HCT116 (cell line): ENCODE measurements around the gene AUTS2. TPM values are rescaled to one million over a fixed set of nuclear protein-coding genes. Genes with fewer than 3 reads are reported as not detected.
"Not testable (repeated sequence)": the region's sequence is repeated elsewhere in the genome, so short reads cannot be mapped to it uniquely, and the experiment has no call there.

Experiments
- ATAC-seq: fragments of 200-7000 bp; cut with Tn5 transposase; 2 replicates; pipeline ENCODE4 v1.9.1; 2020; ENCODE audit warnings: mild to moderate bottlenecking, moderate library complexity
- BruUV-seq: library from RNA; stranded (reverse); fragments of 400-500 nt; replicated peaks from 2 replicates; lab custom pipeline; 2021; lab: Mats Ljungman, UMichigan
- CTCF ChIA-PET: fragments of 300-600 bp; sonication (Branson Sonifier 250); formaldehyde crosslinking; loops from one replicate; lab custom pipeline; 2021; ENCODE audit warnings: antibody characterized with exemption; lab: Charles Lee
- POLR2A ChIA-PET: fragments of 300-600, 350-600 bp; sonication (Branson Sonifier 250); formaldehyde crosslinking; loops from one replicate; lab custom pipeline; 2021; ENCODE audit warnings: antibody characterized with exemption; lab: Charles Lee
- RAD21 ChIA-PET, 2 experiments: fragments of 300-600 bp; sonication (Branson Sonifier 250); formaldehyde crosslinking; loops; one replicate each; lab custom pipeline; 2023; ENCODE audit warnings: low total read pairs in 2 of 2; ENCODE audit not compliant: uncharacterized antibody in 2 of 2, unreplicated experiment in 2 of 2, low non-redundant PET in 1 of 2; lab: Charles Lee
- DNase-seq: peaks from one replicate; pipeline ENCODE4 v3.0.0-alpha.2; 2010; ENCODE audit warnings: low read depth, low spot score
- H2AFZ ChIP-seq: fragments of 200-600 bp; shearing (Covaris generic), sonication (generic); 2 replicates; pipeline ENCODE4 v1.6.1; 2017; ENCODE audit warnings: low read depth, mixed run types, mixed read lengths, antibody characterized with exemption, low read length; ENCODE audit not compliant: poor library complexity, severe bottlenecking
- H3K27ac ChIP-seq: 2 replicates; pipeline ENCODE4 v1.5.1; 2012; ENCODE audit warnings: low read depth, low read length
- H3K27me3 ChIP-seq: fragments of 200-600 bp; sonication (generic); 2 replicates; pipeline ENCODE4 v1.6.1; 2016; ENCODE audit warnings: mixed run types, low read length, mixed read lengths; ENCODE audit not compliant: insufficient read depth
- H3K36me3 ChIP-seq, 2 experiments: fragments of 200-500 bp in 1 of 2; fragments of 200-600 bp in 1 of 2; sonication (Bioruptor generic) in 1 of 2; sonication (generic) in 1 of 2; 2 replicates each; pipeline versions ENCODE4 v1.5.1 to v1.6.1; 2014 to 2016; ENCODE audit warnings: low read length in 2 of 2, inconsistent platforms in 1 of 2, mixed read lengths in 1 of 2, mixed run types in 1 of 2; ENCODE audit not compliant: insufficient read depth in 2 of 2, control insufficient read depth in 1 of 2
- H3K4me1 ChIP-seq, 2 experiments: fragments of 200-600 bp in 1 of 2; sonication (generic) in 1 of 2; 2 replicates each; pipeline versions ENCODE4 v1.5.1 to v1.6.1; 2012 to 2017; ENCODE audit warnings: low read length in 2 of 2, inconsistent platforms in 1 of 2, mild to moderate bottlenecking in 1 of 2, mixed read lengths in 1 of 2, mixed run types in 1 of 2, moderate library complexity in 1 of 2; ENCODE audit not compliant: insufficient read depth in 2 of 2, control insufficient read depth in 1 of 2
- H3K4me2 ChIP-seq: fragments of 200-600 bp; sonication (generic); 2 replicates; pipeline ENCODE4 v1.6.1; 2017; ENCODE audit warnings: mixed run types, low read length, mixed read lengths
- H3K4me3 ChIP-seq, 2 experiments: fragments of 200-600 bp in 1 of 2; sonication (generic) in 1 of 2; replicated peaks in 1 of 2; 2 replicates each; pipeline ENCODE4 v1.5.1; 2011 to 2016; ENCODE audit warnings: low read length in 2 of 2, control low read depth in 1 of 2, low read depth in 1 of 2, mild to moderate bottlenecking in 1 of 2, mixed read lengths in 1 of 2, mixed run types in 1 of 2
- H3K79me2 ChIP-seq: fragments of 200-600 bp; sonication (generic); 2 replicates; pipeline ENCODE4 v1.6.1; 2017; ENCODE audit warnings: mild to moderate bottlenecking, mixed run types, low read length, moderate library complexity, mixed read lengths; ENCODE audit not compliant: insufficient read depth
- H3K9ac ChIP-seq: fragments of 200-600 bp; sonication (generic); 2 replicates; pipeline ENCODE4 v1.6.1; 2016; ENCODE audit warnings: low read length, mixed read lengths
- H3K9me2 ChIP-seq: fragments of 200-600 bp; sonication (generic), shearing (Covaris generic); 2 replicates; pipeline ENCODE4 v1.6.1; 2017; ENCODE audit warnings: mixed run types, mild to moderate bottlenecking, moderate library complexity; ENCODE audit not compliant: insufficient read depth
- H3K9me3 ChIP-seq, 2 experiments: fragments of 200-500 bp in 1 of 2; fragments of 200-600 bp in 1 of 2; sonication (Bioruptor generic) in 1 of 2; sonication (generic) in 1 of 2; 2 replicates each; pipeline ENCODE4 v1.6.1; 2014 to 2017; ENCODE audit warnings: low read length in 2 of 2, mixed read lengths in 2 of 2, inconsistent platforms in 1 of 2, low read depth in 1 of 2, mild to moderate bottlenecking in 1 of 2, mixed run types in 1 of 2, moderate library complexity in 1 of 2; ENCODE audit not compliant: control insufficient read depth in 1 of 2, insufficient read depth in 1 of 2
- H4K20me1 ChIP-seq: fragments of 200-600 bp; sonication (generic), shearing (Covaris generic); 2 replicates; pipeline ENCODE4 v1.6.1; 2017; ENCODE audit warnings: mixed run types, mild to moderate bottlenecking, moderate library complexity; ENCODE audit not compliant: insufficient read depth
- CBX3 ChIP-seq: IDR thresholded peaks from 2 replicates; pipeline ENCODE4 v1.6.1; 2012; ENCODE audit warnings: low read depth
- CEBPB ChIP-seq: IDR thresholded peaks from 2 replicates; pipeline ENCODE4 v1.6.1; 2012; ENCODE audit warnings: low read depth
- ELF1 ChIP-seq: IDR thresholded peaks from 2 replicates; pipeline ENCODE4 v1.6.1; 2012; ENCODE audit warnings: low read depth, borderline replicate concordance
- EZH2 ChIP-seq: fragments of 200-600 bp; sonication (generic); IDR thresholded peaks from 2 replicates; pipeline ENCODE4 v1.6.1; 2017; ENCODE audit warnings: antibody characterized with exemption, mixed run types
- JUND ChIP-seq: IDR thresholded peaks from 2 replicates; pipeline ENCODE4 v1.6.1; 2012
- POLR2A ChIP-seq: IDR thresholded peaks from 2 replicates; pipeline ENCODE4 v1.7.0; 2011; ENCODE audit warnings: borderline replicate concordance; ENCODE audit not compliant: insufficient read depth, insufficient read length; ENCODE audit errors: extremely low read depth
- REST ChIP-seq: IDR thresholded peaks from 2 replicates; pipeline ENCODE4 v1.6.1; 2012; ENCODE audit warnings: low read depth
- SP1 ChIP-seq: IDR thresholded peaks from 2 replicates; pipeline ENCODE4 v1.6.1; 2012; ENCODE audit warnings: low read depth
- SRF ChIP-seq: IDR thresholded peaks from 2 replicates; pipeline ENCODE4 v1.6.1; 2012; ENCODE audit warnings: low read depth
- ZFX ChIP-seq: fragments of 450-650 bp; IDR thresholded peaks from 2 replicates; pipeline ENCODE4 v1.6.1; 2017
- intact Hi-C: fragments of 100-400 bp; cut with micrococcal nuclease; formaldehyde crosslinking; loops from 2 replicates; pipeline ENCODE4 v1.10.0; 2022
- total RNA-seq: library from RNA; stranded (reverse); gene quantifications from one replicate; pipeline ENCODE4 v1.2.1, GENCODE V29; 2021; ENCODE audit not compliant: unreplicated experiment
- TF ChIP-seq, protein P1 (sequence below), 3 experiments: fragments of 200-600 bp in 1 of 3; sonication (generic) in 1 of 3; IDR thresholded peaks in 2 of 3; conservative IDR thresholded peaks in 1 of 3; 2 replicates each; pipeline ENCODE4 v1.5.1; 2012 to 2017; ENCODE audit warnings: low read depth in 2 of 3, low read length in 2 of 3, antibody characterized with exemption in 1 of 3, borderline replicate concordance in 1 of 3, control low read depth in 1 of 3, mild to moderate bottlenecking in 1 of 3, mixed read lengths in 1 of 3, mixed run types in 1 of 3, moderate library complexity in 1 of 3; ENCODE audit not compliant: insufficient read depth in 1 of 3

The AUTS2 gene
- total RNA-seq, 1 experiment from 2014 or later = 0.93 TPM

DNA sequence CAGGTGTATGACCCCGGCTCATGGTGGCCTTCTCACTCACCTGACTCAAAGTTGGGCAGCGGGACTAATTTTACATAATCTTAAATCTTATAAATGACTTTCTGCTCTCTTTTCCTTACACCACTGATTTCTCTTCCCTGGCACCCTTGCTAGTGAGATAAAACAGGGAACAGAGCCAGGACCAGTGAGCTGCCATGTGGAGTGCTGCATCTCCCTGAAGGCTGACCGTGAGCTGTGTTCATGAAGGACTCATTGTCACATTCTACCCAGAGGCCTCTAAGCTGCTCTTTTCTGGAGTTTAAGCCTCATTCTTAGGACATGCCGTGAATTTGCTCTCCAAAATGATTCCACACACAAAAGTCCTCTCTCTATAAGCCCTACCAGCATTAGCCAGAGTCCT, 762.3 kb downstream of the AUTS2 start:
- Histone ChIP-seq H3K4me1 (no peaks in the 10 kb centered on the region), H3K36me3 (no peaks in the 10 kb centered on the region), H3K27ac (no peak overlapping the region), H3K4me3 (no peak overlapping the region), H3K9ac (no peak overlapping the region), H3K27me3 (no peaks in the 10 kb centered on the region), H4K20me1 (no peaks in the 10 kb centered on the region), H3K4me2 (no peak overlapping the region), H3K9me3 (peaks cover 3 to 21% of the 10 kb centered on the region in 2 experiments; a peak in 2 of 4 replicates), H3K9me2 (no peaks in the 10 kb centered on the region), H3K79me2 (no peaks in the 10 kb centered on the region), H2AFZ (no peak overlapping the region)
- RAD21 ChIA-PET = no interaction called here
- POLR2A ChIA-PET = no interaction called here
- CTCF ChIA-PET = no interaction called here
- no peak for ATAC-seq
- intact Hi-C loops = no loop called here
- no TSS peak for BruUV-seq
- DNase-seq = no peak
- no peak for TF ChIP-seq CBX3

DNA sequence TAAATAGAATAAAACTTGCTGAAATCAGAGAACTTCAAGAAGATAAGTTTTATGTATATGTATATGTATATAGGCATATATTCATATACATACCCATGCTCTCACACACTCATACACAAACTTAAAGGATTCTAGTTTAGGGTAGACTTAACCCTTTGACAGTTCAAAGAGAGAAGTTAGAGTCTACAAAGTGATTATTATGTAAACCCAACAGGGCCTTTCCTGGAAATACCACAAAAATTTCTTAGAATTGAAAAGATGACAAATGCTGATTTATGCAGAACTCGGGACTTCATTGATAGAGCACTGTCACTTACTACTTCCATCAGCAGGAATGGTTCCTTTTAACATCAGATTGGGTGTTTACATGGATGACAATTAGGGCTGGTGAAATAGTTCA, 763.5 kb downstream of the AUTS2 start:
- RAD21 ChIA-PET = no interaction called here
- no peaks in the 10 kb centered on the region for H3K79me2 ChIP-seq
- no peaks in the 10 kb centered on the region for H3K27me3 ChIP-seq
- POLR2A ChIA-PET = no interaction called here
- no peaks in the 10 kb centered on the region for H3K4me1 ChIP-seq
- peaks cover 3 to 31% of the 10 kb centered on the region in 2 experiments; a peak in 2 of 4 replicates for H3K9me3 ChIP-seq
- no peak overlapping the region for H3K4me3 ChIP-seq
- no peak overlapping the region for H3K4me2 ChIP-seq
- H2AFZ ChIP-seq = no peak overlapping the region
- BruUV-seq = no TSS peak
- H4K20me1 ChIP-seq = no peaks in the 10 kb centered on the region
- no peaks in the 10 kb centered on the region for H3K9me2 ChIP-seq
- intact Hi-C loops = no loop called here
- DNase-seq (no peak), ATAC-seq (no peak)
- no peak overlapping the region for H3K27ac ChIP-seq
- CTCF ChIA-PET = no interaction called here
- no peaks in the 10 kb centered on the region for H3K36me3 ChIP-seq
- no peak overlapping the region for H3K9ac ChIP-seq
- no peak for TF ChIP-seq CEBPB
- no peak for TF ChIP-seq EZH2
- no peak for TF ChIP-seq REST
- TF ChIP-seq, protein P1, sequence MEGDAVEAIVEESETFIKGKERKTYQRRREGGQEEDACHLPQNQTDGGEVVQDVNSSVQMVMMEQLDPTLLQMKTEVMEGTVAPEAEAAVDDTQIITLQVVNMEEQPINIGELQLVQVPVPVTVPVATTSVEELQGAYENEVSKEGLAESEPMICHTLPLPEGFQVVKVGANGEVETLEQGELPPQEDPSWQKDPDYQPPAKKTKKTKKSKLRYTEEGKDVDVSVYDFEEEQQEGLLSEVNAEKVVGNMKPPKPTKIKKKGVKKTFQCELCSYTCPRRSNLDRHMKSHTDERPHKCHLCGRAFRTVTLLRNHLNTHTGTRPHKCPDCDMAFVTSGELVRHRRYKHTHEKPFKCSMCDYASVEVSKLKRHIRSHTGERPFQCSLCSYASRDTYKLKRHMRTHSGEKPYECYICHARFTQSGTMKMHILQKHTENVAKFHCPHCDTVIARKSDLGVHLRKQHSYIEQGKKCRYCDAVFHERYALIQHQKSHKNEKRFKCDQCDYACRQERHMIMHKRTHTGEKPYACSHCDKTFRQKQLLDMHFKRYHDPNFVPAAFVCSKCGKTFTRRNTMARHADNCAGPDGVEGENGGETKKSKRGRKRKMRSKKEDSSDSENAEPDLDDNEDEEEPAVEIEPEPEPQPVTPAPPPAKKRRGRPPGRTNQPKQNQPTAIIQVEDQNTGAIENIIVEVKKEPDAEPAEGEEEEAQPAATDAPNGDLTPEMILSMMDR (IDR thresholded peaks at IDR 0.05 in 2 of 3, conservative IDR thresholded peaks at IDR 0.05 in 1 of 3; ENCODE audit: borderline replicate concordance in 1 of 3, insufficient read depth in 1 of 3, low read depth in 2 of 3, low read length in 2 of 3) = no peak
- no peak for TF ChIP-seq POLR2A
- TF ChIP-seq ZFX = no peak
- no peak for TF ChIP-seq SRF
- no peak for TF ChIP-seq SP1
- no peak for TF ChIP-seq ELF1
- TF ChIP-seq JUND = no peak

- intact Hi-C loops, CTCF ChIA-PET, BruUV-seq: not testable (repeated sequence)
These were observed 766.1 kb downstream of the AUTS2 start for GRCh38 chr7:70364393-70364792.

More at GRCh38 chr7:70364393-70364792, 766.1 kb downstream of the AUTS2 start:
- H3K36me3 ChIP-seq, RAD21 ChIA-PET, H4K20me1 ChIP-seq, H3K27me3 ChIP-seq, H3K9ac ChIP-seq, POLR2A ChIA-PET, H3K4me3 ChIP-seq, ATAC-seq, H2AFZ ChIP-seq, H3K27ac ChIP-seq, H3K4me2 ChIP-seq, DNase-seq, H3K9me2 ChIP-seq, H3K79me2 ChIP-seq, H3K4me1 ChIP-seq: not testable (repeated sequence)
- H3K9me3 ChIP-seq = peaks cover 2 to 31% of the 10 kb centered on the region in 2 experiments; a peak in 2 of 4 replicates
